Cardiac muscle cell (in vitro differentiated cells and primary cell): Measurements from ENCODE around the gene SLC44A5. TPM values are rescaled to one million over a fixed set of nuclear protein-coding genes. Genes with fewer than 3 reads are reported as not detected.
"Not testable (repeated sequence)": the region's sequence is repeated elsewhere in the genome, so short reads cannot be mapped to it uniquely, and the experiment has no call there.

Experiments
- DNase-seq, 2 donors: peaks; one replicate each; pipeline versions ENCODE4 v3.0.0 to v3.0.0-alpha.2; 2010 to 2017; ENCODE audit warnings: low read depth in 1 of 2, low spot score in 1 of 2
- H3K27ac ChIP-seq: fragments of 200-600 bp; sonication (generic); 2 replicates; pipeline ENCODE4 v1.5.1; 2016
- H3K27me3 ChIP-seq: fragments of 200-600 bp; sonication (generic); 2 replicates; pipeline ENCODE4 v1.6.0; 2016; ENCODE audit warnings: control low read depth
- H3K36me3 ChIP-seq: fragments of 200-600 bp; sonication (generic); 2 replicates; pipeline ENCODE4 v1.5.1; 2016; ENCODE audit warnings: control low read depth
- H3K4me1 ChIP-seq: fragments of 200-600 bp; sonication (generic); 2 replicates; pipeline ENCODE4 v1.8.1; 2017; ENCODE audit warnings: low read depth, mild to moderate bottlenecking, mixed run types
- H3K4me3 ChIP-seq: fragments of 200-600 bp; sonication (generic); 2 replicates; pipeline ENCODE4 v1.5.1; 2016; ENCODE audit warnings: mild to moderate bottlenecking
- H3K9me3 ChIP-seq: fragments of 200-600 bp; sonication (generic); 2 replicates; pipeline ENCODE4 v1.5.1; 2017; ENCODE audit warnings: low read depth, mild to moderate bottlenecking, control low read depth
- CTCF ChIP-seq: IDR thresholded peaks from 2 replicates; pipeline ENCODE4 v1.5.1; 2012; ENCODE audit warnings: low read depth, mild to moderate bottlenecking, low read length
- polyA plus RNA-seq: library from polyadenylated mRNA; unstranded; fragments of >200 nt; fragmentation: Nextera tagmentation; extraction: Ambion mirVana; gene quantifications from 2 replicates; pipeline ENCODE4 v1.2.1, GENCODE V29; 2016
- total RNA-seq: library from RNA; depleted of rRNA; stranded (reverse); fragments of >200 nt; gene quantifications from 2 replicates; pipeline ENCODE4 v1.2.3, GENCODE V29; 2016

SLC44A5 gene
- total and polyA plus RNA-seq, 2 experiments from 2014 or later: 6.9 to 11.1 TPM

GRCh38 chr1:75415187-75415586, 195.7 kb downstream of the SLC44A5 start:
- Histone ChIP-seq H3K4me1 (no peaks in the 10 kb centered on the region), H3K9me3 (no peaks in the 10 kb centered on the region), H3K27me3 (no peaks in the 10 kb centered on the region), H3K4me3 (no peak overlapping the region), H3K36me3 (no peaks in the 10 kb centered on the region), H3K27ac (no peak overlapping the region)
- no peak for DNase-seq
- TF ChIP-seq CTCF: no peak

- no peaks in the 10 kb centered on the region for H3K4me1 ChIP-seq
- no peaks in the 10 kb centered on the region for H3K27me3 ChIP-seq
- TF ChIP-seq CTCF: no peak
- no peak overlapping the region for H3K27ac ChIP-seq
- H3K9me3 ChIP-seq: no peaks in the 10 kb centered on the region
- no peaks in the 10 kb centered on the region for H3K36me3 ChIP-seq
- H3K4me3 ChIP-seq: no peak overlapping the region
- no peak for DNase-seq
These were observed 198.3 kb downstream of the SLC44A5 start for GRCh38 chr1:75412616-75413015.

GRCh38 chr1:75404681-75405080, 206.2 kb downstream of the SLC44A5 start:
- not testable (repeated sequence) for H3K27ac ChIP-seq, H3K27me3 ChIP-seq, H3K36me3 ChIP-seq, H3K4me1 ChIP-seq, H3K9me3 ChIP-seq, DNase-seq, H3K4me3 ChIP-seq

GRCh38 chr1:75403147-75403646, 207.7 kb downstream of the SLC44A5 start:
- not testable (repeated sequence) for H3K27me3 ChIP-seq, H3K27ac ChIP-seq, H3K4me1 ChIP-seq, H3K9me3 ChIP-seq, H3K4me3 ChIP-seq, DNase-seq, H3K36me3 ChIP-seq

- Histone ChIP-seq H3K36me3 (no peaks in the 10 kb centered on the region), H3K4me1 (no peaks in the 10 kb centered on the region), H3K27ac (no peak overlapping the region), H3K9me3 (no peaks in the 10 kb centered on the region), H3K27me3 (no peaks in the 10 kb centered on the region), H3K4me3 (no peak overlapping the region)
- DNase-seq: no peak
- TF ChIP-seq CTCF: no peak
These were observed 210.2 kb downstream of the SLC44A5 start for GRCh38 chr1:75400716-75401115.

- Histone ChIP-seq H3K4me3 (no peak overlapping the region), H3K9me3 (no peaks in the 10 kb centered on the region), H3K27ac (no peak overlapping the region), H3K36me3 (no peaks in the 10 kb centered on the region), H3K27me3 (no peaks in the 10 kb centered on the region), H3K4me1 (no peaks in the 10 kb centered on the region)
- no peak for DNase-seq
- no peak for TF ChIP-seq CTCF
These were observed 214.2 kb downstream of the SLC44A5 start for GRCh38 chr1:75396745-75397144.

GRCh38 chr1:75396260-75396659, 214.7 kb downstream of the SLC44A5 start:
- Histone ChIP-seq H3K27ac (no peak overlapping the region), H3K9me3 (no peaks in the 10 kb centered on the region), H3K4me1 (no peaks in the 10 kb centered on the region), H3K36me3 (no peaks in the 10 kb centered on the region), H3K4me3 (no peak overlapping the region), H3K27me3 (no peaks in the 10 kb centered on the region)
- TF ChIP-seq CTCF: no peak
- no peak for DNase-seq
